A549 (cell line): ENCODE results near the gene MTHFSD.

Experiments used
- EHMT2 ChIP-seq: fragments of 200-600 bp; sonication (generic); IDR thresholded peaks from 2 replicates; pipeline ENCODE4 v1.6.1; 2016; ENCODE audit warnings: antibody characterized with exemption, low read depth, mild to moderate bottlenecking, moderate library complexity
- EP300 ChIP-seq, 2 experiments: fragments of >200 bp; sonication (Bioruptor Twin); formaldehyde crosslinking; IDR thresholded peaks; 2 replicates in 1 of 2; 3 replicates in 1 of 2; pipeline ENCODE4 v1.6.1; 2016 to 2017
- ESRRA ChIP-seq: fragments of 150-350 bp; IDR thresholded peaks from 2 replicates; pipeline ENCODE4 v1.6.1; 2014; ENCODE audit warnings: mild to moderate bottlenecking, low read length, borderline replicate concordance
- JUNB ChIP-seq: fragments of >200 bp; sonication (Bioruptor Twin); formaldehyde crosslinking; IDR thresholded peaks from 2 replicates; pipeline ENCODE4 v1.6.1; 2016
- KDM1A ChIP-seq: fragments of 200-600 bp; sonication (generic); IDR thresholded peaks from 2 replicates; pipeline ENCODE4 v1.6.1; 2016; ENCODE audit warnings: low read depth, mild to moderate bottlenecking
- MYC ChIP-seq: IDR thresholded peaks from 2 replicates; pipeline ENCODE4 v1.6.1; 2012; ENCODE audit warnings: mild to moderate bottlenecking, inconsistent platforms, low read length, improper control_type of control experiment, borderline replicate concordance
- NFE2L2 ChIP-seq: fragments of 150-350 bp; conservative IDR thresholded peaks from 2 replicates; pipeline ENCODE4 v1.6.1; 2014; ENCODE audit warnings: low read length
- ZSCAN20 ChIP-seq: fragments of 250-450 bp; sonication (Bioruptor Pico); IDR thresholded peaks from 2 replicates; pipeline ENCODE4 v1.8.0; 2022; ENCODE audit warnings: mild to moderate bottlenecking, moderate library complexity
- TF ChIP-seq, protein P1 (sequence below): fragments of >200 bp; sonication (Bioruptor Twin); formaldehyde crosslinking; IDR thresholded peaks from 3 replicates; pipeline ENCODE4 v1.5.1; 2016
- TF ChIP-seq, protein P2 (sequence below): fragments of 150-350 bp; IDR thresholded peaks from 2 replicates; pipeline ENCODE4 v1.6.1; 2014; ENCODE audit warnings: low read depth, mild to moderate bottlenecking, low read length

DNA sequence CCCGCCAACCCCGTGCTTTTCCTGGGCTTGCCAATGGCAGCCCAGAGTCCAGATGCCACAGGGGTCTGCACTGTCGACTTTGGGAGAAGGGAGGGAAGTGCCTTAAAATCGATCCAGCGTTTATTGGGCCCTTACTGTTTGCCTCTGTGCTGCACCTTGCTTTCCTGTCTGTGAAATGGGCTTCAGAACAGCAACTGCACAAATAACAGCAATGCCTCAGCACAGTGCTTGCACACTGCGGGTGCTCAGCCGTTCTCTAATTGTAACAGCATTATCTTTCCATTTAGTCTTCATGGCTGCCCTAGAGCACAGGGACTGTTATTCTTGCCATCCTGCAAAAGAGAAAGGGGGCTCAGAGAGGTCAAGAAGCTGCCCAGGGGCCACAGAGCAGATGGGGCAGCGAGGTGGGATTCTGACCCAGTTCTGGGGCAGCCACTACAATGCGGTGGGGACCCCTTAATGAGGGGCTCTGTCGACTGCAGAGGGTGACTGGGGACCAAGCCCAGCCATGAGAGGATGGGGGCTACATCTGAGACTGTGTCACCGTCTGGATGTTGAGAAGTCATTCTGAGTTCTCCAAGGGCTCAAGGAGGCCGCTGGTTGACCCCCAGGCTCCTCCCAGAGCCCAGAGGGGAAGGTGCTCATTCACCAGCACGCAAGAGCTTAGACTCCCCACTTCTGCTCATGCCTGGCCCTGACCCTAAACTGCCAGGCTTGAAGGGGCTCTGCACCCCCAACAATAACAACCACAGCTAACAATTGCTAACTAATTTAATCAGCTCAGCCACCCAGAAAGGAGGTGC, 54.1 kb downstream of the MTHFSD start:
- TF ChIP-seq EP300 (IDR thresholded peaks at IDR 0.05), result no peak
- TF ChIP-seq, protein P1, sequence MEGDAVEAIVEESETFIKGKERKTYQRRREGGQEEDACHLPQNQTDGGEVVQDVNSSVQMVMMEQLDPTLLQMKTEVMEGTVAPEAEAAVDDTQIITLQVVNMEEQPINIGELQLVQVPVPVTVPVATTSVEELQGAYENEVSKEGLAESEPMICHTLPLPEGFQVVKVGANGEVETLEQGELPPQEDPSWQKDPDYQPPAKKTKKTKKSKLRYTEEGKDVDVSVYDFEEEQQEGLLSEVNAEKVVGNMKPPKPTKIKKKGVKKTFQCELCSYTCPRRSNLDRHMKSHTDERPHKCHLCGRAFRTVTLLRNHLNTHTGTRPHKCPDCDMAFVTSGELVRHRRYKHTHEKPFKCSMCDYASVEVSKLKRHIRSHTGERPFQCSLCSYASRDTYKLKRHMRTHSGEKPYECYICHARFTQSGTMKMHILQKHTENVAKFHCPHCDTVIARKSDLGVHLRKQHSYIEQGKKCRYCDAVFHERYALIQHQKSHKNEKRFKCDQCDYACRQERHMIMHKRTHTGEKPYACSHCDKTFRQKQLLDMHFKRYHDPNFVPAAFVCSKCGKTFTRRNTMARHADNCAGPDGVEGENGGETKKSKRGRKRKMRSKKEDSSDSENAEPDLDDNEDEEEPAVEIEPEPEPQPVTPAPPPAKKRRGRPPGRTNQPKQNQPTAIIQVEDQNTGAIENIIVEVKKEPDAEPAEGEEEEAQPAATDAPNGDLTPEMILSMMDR, result no peak
- no peak for TF ChIP-seq JUNB
- no peak for TF ChIP-seq KDM1A
- no peak for TF ChIP-seq ZSCAN20 (CRISPR knock-in tag)
- TF ChIP-seq, protein P2, sequence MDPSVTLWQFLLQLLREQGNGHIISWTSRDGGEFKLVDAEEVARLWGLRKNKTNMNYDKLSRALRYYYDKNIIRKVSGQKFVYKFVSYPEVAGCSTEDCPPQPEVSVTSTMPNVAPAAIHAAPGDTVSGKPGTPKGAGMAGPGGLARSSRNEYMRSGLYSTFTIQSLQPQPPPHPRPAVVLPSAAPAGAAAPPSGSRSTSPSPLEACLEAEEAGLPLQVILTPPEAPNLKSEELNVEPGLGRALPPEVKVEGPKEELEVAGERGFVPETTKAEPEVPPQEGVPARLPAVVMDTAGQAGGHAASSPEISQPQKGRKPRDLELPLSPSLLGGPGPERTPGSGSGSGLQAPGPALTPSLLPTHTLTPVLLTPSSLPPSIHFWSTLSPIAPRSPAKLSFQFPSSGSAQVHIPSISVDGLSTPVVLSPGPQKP, result no peak
- TF ChIP-seq ESRRA, result no peak
- no peak for TF ChIP-seq MYC
- TF ChIP-seq NFE2L2, result no peak
- TF ChIP-seq EHMT2, result no peak
